Fibroblast of lung (primary cell): Measurements from ENCODE around the gene SMC3. TPM values are rescaled to one million over a fixed set of nuclear protein-coding genes. Genes with fewer than 3 reads are reported as not detected.

Source experiments
- DNase-seq, 2 donors: peaks; one replicate each; pipeline versions ENCODE4 v3.0.0 to v3.0.0-alpha.2; 2010; ENCODE audit warnings: low read depth in 2 of 2
- H2AFZ ChIP-seq: 2 replicates; pipeline ENCODE4 v1.5.1; 2012; ENCODE audit warnings: low read length, control low read depth, inconsistent platforms
- H3K27ac ChIP-seq: 2 replicates; pipeline ENCODE4 v1.5.1; 2011; ENCODE audit warnings: low read length, control low read depth; ENCODE audit not compliant: insufficient read depth
- H3K27me3 ChIP-seq: 2 replicates; pipeline ENCODE4 v1.5.1; 2011; ENCODE audit warnings: mild to moderate bottlenecking, low read length; ENCODE audit not compliant: control insufficient read depth, insufficient read depth
- H3K36me3 ChIP-seq: 2 replicates; pipeline ENCODE4 v1.5.1; 2011; ENCODE audit warnings: low read length; ENCODE audit not compliant: control insufficient read depth, insufficient read depth
- H3K4me1 ChIP-seq: 2 replicates; pipeline ENCODE4 v1.5.1; 2011; ENCODE audit warnings: low read length; ENCODE audit not compliant: control insufficient read depth, insufficient read depth; ENCODE audit errors: extremely low read depth
- H3K4me2 ChIP-seq: 2 replicates; pipeline ENCODE4 v1.5.1; 2011; ENCODE audit warnings: low read length, control low read depth; ENCODE audit not compliant: insufficient read depth; ENCODE audit errors: extremely low read depth
- H3K4me3 ChIP-seq, 4 experiments: fragments of 200-600 bp in 1 of 4; sonication (generic) in 1 of 4; replicated peaks in 1 of 4; 2 replicates each; pipeline ENCODE4 v1.5.1; 2011 to 2016; ENCODE audit warnings: low read length in 4 of 4, low read depth in 3 of 4, mild to moderate bottlenecking in 3 of 4, control low read depth in 2 of 4, inconsistent platforms in 1 of 4, mixed read lengths in 1 of 4; ENCODE audit not compliant: insufficient read depth in 1 of 4; ENCODE audit errors: control extremely low read depth in 1 of 4
- H3K79me2 ChIP-seq: 2 replicates; pipeline ENCODE4 v1.5.1; 2012; ENCODE audit warnings: mild to moderate bottlenecking, low read length, inconsistent platforms; ENCODE audit not compliant: control insufficient read depth, insufficient read depth
- H3K9ac ChIP-seq: 2 replicates; pipeline ENCODE4 v1.5.1; 2011; ENCODE audit warnings: mild to moderate bottlenecking, low read length, control low read depth; ENCODE audit not compliant: insufficient read depth
- H3K9me3 ChIP-seq: 2 replicates; pipeline ENCODE4 v1.5.1; 2012; ENCODE audit warnings: low read depth, low read length; ENCODE audit not compliant: control insufficient read depth, insufficient read depth
- H4K20me1 ChIP-seq: 2 replicates; pipeline ENCODE4 v1.5.1; 2011; ENCODE audit warnings: low read length; ENCODE audit not compliant: control insufficient read depth, insufficient read depth; ENCODE audit errors: extremely low read depth
- CTCF ChIP-seq, 2 donors: IDR thresholded peaks in 1 of 2; conservative IDR thresholded peaks in 1 of 2; 1 replicate in 1 of 2; 2 replicates in 1 of 2; pipeline ENCODE4 v1.5.1; 2011 to 2012; ENCODE audit warnings: low read length in 2 of 2, control low read depth in 1 of 2, inconsistent platforms in 1 of 2, low read depth in 1 of 2, mild to moderate bottlenecking in 1 of 2
- EZH2 ChIP-seq: IDR thresholded peaks from 2 replicates; pipeline ENCODE4 v1.5.1; 2012; ENCODE audit warnings: low read length, control low read depth, mild to moderate bottlenecking; ENCODE audit errors: missing control alignments
- polyA plus RNA-seq, 2 donors: library from polyadenylated mRNA; depleted of rRNA in 1 of 2; stranded (reverse) in 1 of 2; unstranded in 1 of 2; fragments of >200 nt; gene quantifications; 2 replicates each; pipeline ENCODE4 v1.2.1, GENCODE V29; 2011 to 2012; ENCODE audit warnings: missing spikeins in 1 of 2
- total RNA-seq: library from RNA; depleted of rRNA; stranded (reverse); fragments of >200 nt; gene quantifications from 2 replicates; pipeline ENCODE4 v1.2.1, GENCODE V29; 2014

The SMC3 gene
- total and polyA plus RNA-seq, 2 donors (not counting 1 experiment from before 2014, with no cell fraction given) = 25.9 to 31.9 TPM

- H3K4me3 ChIP-seq = no peak overlapping the region
- H3K27me3 ChIP-seq = no peaks in the 10 kb centered on the region
- H3K4me1 ChIP-seq = peaks cover 8% of the 10 kb centered on the region
- H3K79me2 ChIP-seq = no peaks in the 10 kb centered on the region
- H3K4me2 ChIP-seq = no peak overlapping the region
- no peak overlapping the region for H2AFZ ChIP-seq
- no peak overlapping the region for H3K9ac ChIP-seq
- H3K27ac ChIP-seq = no peak overlapping the region
- no peaks in the 10 kb centered on the region for H4K20me1 ChIP-seq
- no peak for TF ChIP-seq CTCF (conservative IDR thresholded peaks at IDR 0.05 in 1 of 2, IDR thresholded peaks at IDR 0.05 in 1 of 2; ENCODE audit: low read depth in 1 of 2, low read length in 2 of 2)
- TF ChIP-seq EZH2 = no peak
- no peak for DNase-seq
- no peaks in the 10 kb centered on the region for H3K36me3 ChIP-seq
- no peaks in the 10 kb centered on the region for H3K9me3 ChIP-seq
These were observed 28.4 kb upstream of the SMC3 start for GRCh38 chr10:110539091-110539490.

GRCh38 chr10:110540031-110540430, 27.5 kb upstream of the SMC3 start:
- TF ChIP-seq EZH2 (no peak), CTCF (conservative IDR thresholded peaks at IDR 0.05 in 1 of 2, IDR thresholded peaks at IDR 0.05 in 1 of 2; ENCODE audit: low read depth in 1 of 2, low read length in 2 of 2) (no peak)
- no peak overlapping the region for H2AFZ ChIP-seq

GRCh38 chr10:110544958-110545537, 22.4 kb upstream of the SMC3 start:
- DNase-seq = peak; percentile 42 to 66
- H2AFZ ChIP-seq = no peak overlapping the region
- no peaks in the 10 kb centered on the region for H3K36me3 ChIP-seq
- H3K4me2 ChIP-seq = no peak overlapping the region
- no peak for TF ChIP-seq CTCF (conservative IDR thresholded peaks at IDR 0.05 in 1 of 2, IDR thresholded peaks at IDR 0.05 in 1 of 2; ENCODE audit: low read depth in 1 of 2, low read length in 2 of 2)
- TF ChIP-seq EZH2 = no peak
- no peak overlapping the region for H3K4me3 ChIP-seq
- H3K79me2 ChIP-seq = no peaks in the 10 kb centered on the region
- H4K20me1 ChIP-seq = no peaks in the 10 kb centered on the region
- no peaks in the 10 kb centered on the region for H3K27me3 ChIP-seq
- H3K9ac ChIP-seq = no peak overlapping the region
- no peaks in the 10 kb centered on the region for H3K4me1 ChIP-seq
- H3K9me3 ChIP-seq = no peaks in the 10 kb centered on the region
- H3K27ac ChIP-seq = no peak overlapping the region

More at GRCh38 chr10:110540031-110540430, 27.5 kb upstream of the SMC3 start:
- H3K27me3 ChIP-seq = no peaks in the 10 kb centered on the region
- peak in 1 of 2 donors; percentile 65 for DNase-seq
- H3K4me1 ChIP-seq = peaks cover 8% of the 10 kb centered on the region
- no peak overlapping the region for H3K27ac ChIP-seq
- no peaks in the 10 kb centered on the region for H3K79me2 ChIP-seq
- H3K4me3 ChIP-seq = no peak overlapping the region
- no peak overlapping the region for H3K9ac ChIP-seq
- no peaks in the 10 kb centered on the region for H3K9me3 ChIP-seq
- H3K36me3 ChIP-seq = no peaks in the 10 kb centered on the region
- H3K4me2 ChIP-seq = no peak overlapping the region
- H4K20me1 ChIP-seq = no peaks in the 10 kb centered on the region
